Vagina (tissue), 2 donors: ENCODE results near the gene AKR1B1. TPM values are rescaled to one million over a fixed set of nuclear protein-coding genes. Genes with fewer than 3 reads are reported as not detected.
"Not testable (repeated sequence)": the region's sequence is repeated elsewhere in the genome, so short reads cannot be mapped to it uniquely, and the experiment has no call there.

Experiments used
- DNase-seq, 2 donors: peaks; one replicate each; pipeline ENCODE4 v3.0.0-alpha.2; 2017; ENCODE audit errors: extremely low spot score in 2 of 2
- H3K27ac ChIP-seq: fragments of 200-600 bp; sonication (generic); one replicate; pipeline ENCODE4 v1.5.1; 2019
- H3K27me3 ChIP-seq: fragments of 200-600 bp; sonication (generic); one replicate; pipeline ENCODE4 v1.5.1; 2019
- H3K36me3 ChIP-seq, 2 donors: fragments of 200-600 bp; sonication (generic); one replicate each; pipeline ENCODE4 v1.5.1; 2017 to 2019
- H3K4me1 ChIP-seq: fragments of 200-600 bp; sonication (generic); one replicate; pipeline ENCODE4 v1.5.1; 2019
- H3K4me3 ChIP-seq, 2 donors: fragments of 200-600 bp; sonication (generic); 1 replicate in 1 of 2; 2 replicates in 1 of 2; pipeline ENCODE4 v1.5.1; 2016 to 2019
- H3K9me3 ChIP-seq: fragments of 200-600 bp; sonication (generic); one replicate; pipeline ENCODE4 v1.5.1; 2019
- POLR2A ChIP-seq, 2 donors: fragments of 450-650 bp; IDR thresholded peaks; one replicate each; pipeline ENCODE4 v1.6.1; 2017; ENCODE audit warnings: antibody characterized with exemption in 2 of 2, mild to moderate bottlenecking in 2 of 2, moderate library complexity in 2 of 2
- POLR2AphosphoS5 ChIP-seq, 2 donors: sonication (generic); formaldehyde crosslinking; IDR thresholded peaks; one replicate each; pipeline ENCODE4 v1.9.0; 2017; ENCODE audit warnings: antibody characterized with exemption in 2 of 2, mild to moderate bottlenecking in 2 of 2, low read depth in 1 of 2; ENCODE audit not compliant: insufficient read depth in 1 of 2
- intact Hi-C: fragments of 100-400 bp; cut with DNase I; formaldehyde crosslinking; loops from one replicate; pipeline ENCODE4 v1.15.1; 2023
- total RNA-seq: library from RNA; depleted of rRNA; stranded (reverse); fragments of >200 nt; gene quantifications from one replicate; pipeline ENCODE4 v1.2.3, GENCODE V29; 2016
- TF ChIP-seq, protein P1 (sequence below), 3 experiments: fragments of 450-650 bp in 2 of 3; fragments of 200-600 bp in 1 of 3; sonication (generic) in 1 of 3; IDR thresholded peaks; one replicate each; pipeline ENCODE4 v1.5.1; 2017 to 2019; ENCODE audit warnings: antibody characterized with exemption in 3 of 3, mild to moderate bottlenecking in 2 of 3, moderate library complexity in 2 of 3

The AKR1B1 gene
- total RNA-seq, 1 donor from 2014 or later: 79.1 TPM

DNA sequence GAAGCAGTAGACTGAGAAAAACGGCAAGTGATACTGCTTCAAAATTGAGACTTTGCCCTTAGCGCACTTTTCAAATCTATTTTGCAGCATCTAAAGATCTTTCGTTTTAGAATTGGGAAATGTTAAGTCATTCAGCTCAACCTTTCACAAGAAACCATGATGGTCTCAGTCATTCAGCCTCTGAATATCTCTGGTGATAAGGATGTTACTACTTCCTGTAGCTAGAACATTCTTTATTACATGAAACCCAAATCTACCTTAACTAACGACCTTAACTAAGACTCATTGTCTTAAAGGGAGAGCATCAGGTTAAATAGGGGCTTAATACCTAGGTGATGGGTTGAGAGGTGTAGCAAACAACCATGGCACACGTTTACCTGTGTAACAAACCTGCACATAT is 42.1 kb upstream of the AKR1B1 start:
- H3K36me3 ChIP-seq: no peaks in the 10 kb centered on the region
- intact Hi-C loops: no loop called here

DNA sequence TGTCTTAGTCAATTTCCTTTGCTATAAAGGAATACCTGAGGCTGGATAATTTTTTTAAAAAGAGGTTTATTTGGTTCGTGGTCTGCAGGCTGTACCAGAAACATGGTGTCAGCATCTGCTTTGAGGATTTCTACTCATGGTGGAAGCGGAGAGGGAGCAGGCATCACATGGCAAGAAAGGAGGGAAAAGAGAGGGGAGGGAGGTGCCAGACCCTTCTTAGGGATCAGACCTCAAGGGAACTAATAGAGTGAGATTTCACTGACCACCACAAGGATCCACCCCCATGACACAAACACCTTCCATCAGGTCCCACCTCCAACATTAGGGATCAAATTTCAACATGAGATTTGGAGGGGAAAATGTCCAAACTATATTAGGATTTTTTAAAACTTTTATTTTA is 41.5 kb upstream of the AKR1B1 start:
- no peak overlapping the region for H3K27ac ChIP-seq
- H3K9me3 ChIP-seq: no peaks in the 10 kb centered on the region
- intact Hi-C loops: no loop called here
- DNase-seq: no peak
- no peaks in the 10 kb centered on the region for H3K36me3 ChIP-seq
- no peak for TF ChIP-seq POLR2A (IDR thresholded peaks at IDR 0.05)
- no peaks in the 10 kb centered on the region for H3K4me1 ChIP-seq
- H3K4me3 ChIP-seq: no peak overlapping the region
- H3K27me3 ChIP-seq: no peaks in the 10 kb centered on the region

More for the DNA sequence above, 42.1 kb upstream of the AKR1B1 start:
- H3K9me3 ChIP-seq: no peaks in the 10 kb centered on the region
- H3K27ac ChIP-seq: no peak overlapping the region
- no peaks in the 10 kb centered on the region for H3K4me1 ChIP-seq
- TF ChIP-seq POLR2A (IDR thresholded peaks at IDR 0.05): no peak
- TF ChIP-seq, protein P1, sequence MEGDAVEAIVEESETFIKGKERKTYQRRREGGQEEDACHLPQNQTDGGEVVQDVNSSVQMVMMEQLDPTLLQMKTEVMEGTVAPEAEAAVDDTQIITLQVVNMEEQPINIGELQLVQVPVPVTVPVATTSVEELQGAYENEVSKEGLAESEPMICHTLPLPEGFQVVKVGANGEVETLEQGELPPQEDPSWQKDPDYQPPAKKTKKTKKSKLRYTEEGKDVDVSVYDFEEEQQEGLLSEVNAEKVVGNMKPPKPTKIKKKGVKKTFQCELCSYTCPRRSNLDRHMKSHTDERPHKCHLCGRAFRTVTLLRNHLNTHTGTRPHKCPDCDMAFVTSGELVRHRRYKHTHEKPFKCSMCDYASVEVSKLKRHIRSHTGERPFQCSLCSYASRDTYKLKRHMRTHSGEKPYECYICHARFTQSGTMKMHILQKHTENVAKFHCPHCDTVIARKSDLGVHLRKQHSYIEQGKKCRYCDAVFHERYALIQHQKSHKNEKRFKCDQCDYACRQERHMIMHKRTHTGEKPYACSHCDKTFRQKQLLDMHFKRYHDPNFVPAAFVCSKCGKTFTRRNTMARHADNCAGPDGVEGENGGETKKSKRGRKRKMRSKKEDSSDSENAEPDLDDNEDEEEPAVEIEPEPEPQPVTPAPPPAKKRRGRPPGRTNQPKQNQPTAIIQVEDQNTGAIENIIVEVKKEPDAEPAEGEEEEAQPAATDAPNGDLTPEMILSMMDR (IDR thresholded peaks at IDR 0.05): no peak
- no peak for TF ChIP-seq POLR2AphosphoS5 (IDR thresholded peaks at IDR 0.05; ENCODE audit: insufficient read depth in 1 of 2, low read depth in 1 of 2)
- H3K4me3 ChIP-seq: no peak overlapping the region
- DNase-seq: no peak
- H3K27me3 ChIP-seq: no peaks in the 10 kb centered on the region

DNA sequence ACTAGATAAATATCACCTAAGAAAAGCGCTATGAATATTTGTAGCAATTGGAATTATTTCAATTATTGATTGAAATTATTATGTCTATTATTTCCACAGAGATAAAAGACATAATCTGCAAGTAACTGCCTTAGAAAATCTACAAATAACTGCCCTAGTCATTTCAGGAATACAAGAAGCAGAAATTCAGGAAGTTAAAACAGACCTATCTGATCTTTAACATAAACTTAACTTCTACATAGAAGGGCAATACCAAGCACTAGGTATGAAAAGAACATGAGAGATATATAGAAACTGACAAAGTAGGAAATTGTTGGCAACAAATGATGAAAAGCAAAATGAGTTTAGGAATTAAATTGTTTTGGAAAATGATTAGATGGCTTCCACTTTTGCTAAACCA is 36.6 kb upstream of the AKR1B1 start:
- TF ChIP-seq POLR2AphosphoS5 (IDR thresholded peaks at IDR 0.05; ENCODE audit: insufficient read depth in 1 of 2, low read depth in 1 of 2) (no peak), POLR2A (IDR thresholded peaks at IDR 0.05) (no peak)
- TF ChIP-seq, protein P1 (IDR thresholded peaks at IDR 0.05): no peak
- no peaks in the 10 kb centered on the region for H3K9me3 ChIP-seq
- no peaks in the 10 kb centered on the region for H3K27me3 ChIP-seq
- H3K4me1 ChIP-seq: no peaks in the 10 kb centered on the region
- DNase-seq: no peak
- H3K27ac ChIP-seq: no peak overlapping the region
- H3K36me3 ChIP-seq: no peaks in the 10 kb centered on the region
- H3K4me3 ChIP-seq: no peak overlapping the region
- intact Hi-C loops: no loop called here

DNA sequence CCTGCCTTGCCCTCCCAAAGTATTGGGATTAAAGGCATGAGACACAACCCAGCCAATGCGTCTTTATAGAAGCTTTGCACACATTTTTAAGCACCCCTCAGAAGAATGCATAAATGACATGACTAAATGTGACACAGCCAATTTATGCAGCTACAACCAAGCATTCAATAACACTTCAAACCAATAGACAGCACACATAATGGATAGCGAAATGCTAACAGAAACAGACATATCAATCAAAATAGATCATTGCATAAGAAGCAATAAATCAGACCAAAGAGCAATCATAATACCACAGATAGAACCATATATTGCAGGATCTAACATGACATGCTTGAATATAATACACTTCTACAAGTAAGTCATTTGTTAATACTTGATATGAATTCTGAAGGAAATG is 34.2 kb upstream of the AKR1B1 start:
- Histone ChIP-seq H3K27ac (no peak overlapping the region), H3K27me3 (no peaks in the 10 kb centered on the region), H3K36me3 (no peaks in the 10 kb centered on the region), H3K9me3 (no peaks in the 10 kb centered on the region), H3K4me3 (no peak overlapping the region), H3K4me1 (no peaks in the 10 kb centered on the region)
- TF ChIP-seq POLR2A (IDR thresholded peaks at IDR 0.05) (no peak), POLR2AphosphoS5 (IDR thresholded peaks at IDR 0.05; ENCODE audit: insufficient read depth in 1 of 2, low read depth in 1 of 2) (no peak)
- TF ChIP-seq, protein P1 (IDR thresholded peaks at IDR 0.05): no peak
- no peak for DNase-seq
- intact Hi-C loops: no loop called here

DNA sequence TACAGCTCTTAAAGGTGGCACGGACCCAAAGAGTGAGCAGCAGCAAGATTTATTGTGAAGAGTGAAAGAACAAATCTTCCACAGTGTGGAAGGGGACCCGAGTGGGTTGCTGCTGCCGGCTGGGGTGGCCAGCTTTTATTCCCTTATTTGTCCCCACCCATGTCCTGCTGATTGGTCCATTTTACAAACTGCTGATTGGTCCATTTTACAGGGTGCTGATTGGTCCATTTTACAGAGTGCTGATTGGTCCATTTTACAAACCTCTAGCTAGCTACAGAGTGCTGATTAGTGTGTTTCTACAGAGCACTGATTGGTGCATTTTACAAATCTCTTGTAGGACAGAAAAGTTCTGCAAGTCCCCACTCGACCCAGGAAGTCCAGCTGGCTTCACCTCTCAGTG is 28.8 kb upstream of the AKR1B1 start:
- DNase-seq, H3K9me3 ChIP-seq, intact Hi-C loops, H3K27me3 ChIP-seq, H3K27ac ChIP-seq, H3K4me3 ChIP-seq, H3K4me1 ChIP-seq, H3K36me3 ChIP-seq: not testable (repeated sequence)

DNA sequence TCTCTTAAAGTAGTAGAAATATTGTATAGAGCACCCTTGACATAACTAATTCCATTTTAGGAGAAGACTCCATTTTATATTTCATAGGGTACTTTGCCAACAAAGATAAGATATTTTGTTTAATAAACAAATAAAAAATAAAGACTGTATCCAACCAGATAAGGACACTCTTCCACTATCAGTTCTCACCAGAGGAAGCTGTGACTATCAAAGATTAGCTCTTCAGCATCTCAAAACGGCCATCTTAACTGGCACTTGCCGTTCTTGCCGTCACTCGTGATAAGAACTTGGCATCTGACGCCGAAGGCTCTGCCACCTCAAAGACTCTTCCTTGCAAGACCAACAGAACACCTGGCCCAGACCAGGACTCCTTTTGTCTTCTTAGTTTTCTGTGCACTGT is 26.3 kb upstream of the AKR1B1 start:
- DNase-seq: no peak
- Histone ChIP-seq H3K27ac (no peak overlapping the region), H3K36me3 (no peaks in the 10 kb centered on the region), H3K4me3 (no peak overlapping the region), H3K27me3 (no peaks in the 10 kb centered on the region), H3K9me3 (no peaks in the 10 kb centered on the region), H3K4me1 (no peaks in the 10 kb centered on the region)
- intact Hi-C loops: no loop called here
- TF ChIP-seq POLR2AphosphoS5 (IDR thresholded peaks at IDR 0.05; ENCODE audit: insufficient read depth in 1 of 2, low read depth in 1 of 2): no peak
- TF ChIP-seq, protein P1 (IDR thresholded peaks at IDR 0.05): no peak
- TF ChIP-seq POLR2A (IDR thresholded peaks at IDR 0.05): no peak
